ENCODE results near the gene BEST1. TPM values are rescaled to one million over a fixed set of nuclear protein-coding genes. Genes with fewer than 3 reads are reported as not detected.

BEST1 gene
- total RNA-seq, 4 donors from 2014 or later: 0.67 to 3.3 (median 1.9) TPM

DNA sequence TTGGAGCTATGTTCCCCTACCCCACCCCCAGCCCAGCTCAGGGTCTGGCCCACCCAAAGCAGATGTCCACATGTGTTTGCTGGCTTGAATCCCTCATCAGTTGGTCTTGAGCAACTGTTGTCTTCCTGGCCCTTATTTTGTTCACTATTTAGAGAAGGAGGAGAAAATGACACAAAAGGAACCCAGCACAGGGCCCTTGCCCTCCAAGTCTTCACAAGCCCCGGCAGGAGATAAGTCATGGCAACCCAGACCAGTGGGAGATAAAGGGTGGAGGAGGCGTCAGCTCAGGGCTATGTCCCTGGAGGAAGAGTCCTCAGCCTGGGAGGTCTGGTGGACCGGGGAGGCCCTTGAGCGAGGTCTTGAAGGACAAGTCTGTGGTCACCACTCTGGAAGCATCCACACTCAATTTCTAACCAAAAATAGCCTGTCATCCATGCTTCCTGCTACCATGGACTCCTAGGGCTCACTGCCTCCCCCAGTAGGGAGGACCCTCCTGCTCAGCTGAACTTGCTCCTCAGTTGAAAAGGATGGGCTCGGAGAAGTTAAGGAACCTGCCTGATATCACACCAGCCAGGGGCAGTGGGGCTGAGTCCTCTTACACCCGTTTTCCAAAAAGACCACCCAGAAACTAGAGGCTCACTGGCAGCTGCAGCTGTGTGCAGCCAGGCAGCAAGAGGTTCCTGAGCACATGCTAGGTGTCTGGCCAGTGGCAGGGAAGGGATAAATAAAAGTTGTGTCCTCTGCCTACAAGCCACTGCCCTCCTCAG, 31.0 kb upstream of the BEST1 start:
- Histone ChIP-seq H3K4me1 (peaks cover 3 to 57% of the 10 kb centered on the region in 2 donors), H3K27ac (peak overlapping the region in 2 of 3 donors; percentile 38 to 54), H3K36me3 (no peaks in the 10 kb centered on the region), H3K9me3 (no peaks in the 10 kb centered on the region), H3K4me3 (replicated peaks in 1 of 3) (no peak overlapping the region), H3K27me3 (no peaks in the 10 kb centered on the region)
- 72% methylated on average over 5 to 6 of the region's 6 CpGs for WGBS, 2 donors
- DNase-seq: no peak
- TF ChIP-seq CTCF (IDR thresholded peaks at IDR 0.05): no peak
- no peak for TF ChIP-seq POLR2A (IDR thresholded peaks at IDR 0.05)
- intact Hi-C loops (cut with DNase I): no loop called here

DNA sequence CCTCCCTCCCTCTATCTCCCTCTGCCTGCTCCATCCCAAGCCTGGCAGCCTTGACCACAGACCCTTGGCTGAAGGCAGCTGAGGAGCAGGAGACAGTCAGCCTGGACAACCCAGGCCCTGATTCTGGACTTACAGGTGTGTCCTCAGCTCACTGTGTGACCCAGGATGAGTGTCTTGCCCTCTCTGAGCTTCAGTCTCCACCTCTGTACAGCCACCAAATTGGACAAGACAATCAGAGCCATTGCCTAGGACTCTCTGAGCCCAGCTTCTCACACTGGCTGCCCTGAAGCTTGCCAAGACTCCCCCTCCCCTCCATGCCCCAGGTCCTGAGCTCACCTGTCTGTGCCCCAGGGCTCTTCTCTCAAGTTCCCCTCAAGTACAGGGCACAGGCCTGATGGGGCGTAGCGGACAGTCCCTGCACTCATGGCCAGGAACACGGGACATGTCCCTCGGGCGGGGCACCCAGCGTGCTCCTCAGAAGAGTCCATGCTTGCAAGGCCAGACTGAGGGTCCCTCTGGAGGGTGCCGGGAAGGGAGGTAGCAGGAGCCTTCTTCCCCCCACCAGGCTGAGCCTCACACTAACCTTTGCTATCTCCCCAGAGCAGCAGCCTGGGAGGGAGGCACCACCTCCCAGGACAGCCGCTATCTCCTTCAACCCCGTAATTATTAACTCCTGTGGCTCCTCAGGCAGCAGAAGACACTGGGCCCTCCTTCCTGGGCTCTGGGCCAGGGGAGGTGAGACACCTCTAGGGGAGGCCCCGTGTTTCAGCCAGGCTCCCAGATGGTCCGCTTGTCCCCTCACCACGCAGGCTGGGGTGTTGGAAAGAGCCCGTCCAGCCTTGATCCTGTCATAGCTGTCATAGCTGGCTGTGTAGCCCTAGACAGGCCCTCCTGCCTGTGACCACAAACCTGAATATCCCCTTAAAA, 30.2 kb upstream of the BEST1 start:
- Histone ChIP-seq H3K4me3 (replicated peaks in 1 of 3) (no peak overlapping the region), H3K9me3 (no peaks in the 10 kb centered on the region), H3K4me1 (peaks cover 3 to 59% of the 10 kb centered on the region in 2 donors), H3K27ac (peak overlapping the region in 2 of 3 donors; percentile 38 to 54), H3K27me3 (no peaks in the 10 kb centered on the region), H3K36me3 (no peaks in the 10 kb centered on the region)
- intact Hi-C loops (cut with DNase I): no loop called here
- TF ChIP-seq POLR2A (IDR thresholded peaks at IDR 0.05): no peak
- TF ChIP-seq CTCF (IDR thresholded peaks at IDR 0.05): no peak
- WGBS, 2 donors: 35 to 67% methylated on average over 6 to 9 of the region's 13 CpGs
- DNase-seq: peak; percentile 33 to 54

DNA sequence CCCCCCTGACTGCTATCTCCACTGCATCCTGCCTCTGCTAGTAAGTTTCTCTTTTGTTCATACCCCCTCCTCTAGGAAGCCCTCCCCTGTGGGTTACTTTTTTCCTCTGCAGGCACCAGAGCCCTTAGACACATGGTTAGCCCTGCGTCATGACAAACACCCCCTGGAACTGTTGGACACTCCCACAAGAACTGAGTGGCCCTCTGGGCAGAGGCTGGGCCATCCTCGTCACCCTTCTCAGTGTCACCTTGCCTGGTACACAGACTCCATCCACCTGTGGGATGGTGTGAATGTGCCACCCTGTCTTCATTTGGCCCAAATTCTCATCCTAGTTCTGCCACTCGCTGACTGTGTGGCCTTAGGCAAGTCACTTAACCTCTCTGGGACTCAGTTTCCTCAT, 28.7 kb upstream of the BEST1 start:
- TF ChIP-seq CTCF (IDR thresholded peaks at IDR 0.05) (no peak), POLR2A (IDR thresholded peaks at IDR 0.05) (no peak)
- intact Hi-C loops (cut with DNase I): no loop called here
- WGBS, 2 donors: 86 to 90% methylated on average over 3 of the region's 3 CpGs
- Histone ChIP-seq H3K27ac (peak overlapping the region in 1 of 3 donors; percentile 84), H3K36me3 (no peaks in the 10 kb centered on the region), H3K4me3 (replicated peaks in 1 of 3) (no peak overlapping the region), H3K27me3 (no peaks in the 10 kb centered on the region), H3K4me1 (peaks cover 3 to 58% of the 10 kb centered on the region in 2 donors), H3K9me3 (no peaks in the 10 kb centered on the region)
- DNase-seq: no peak

DNA sequence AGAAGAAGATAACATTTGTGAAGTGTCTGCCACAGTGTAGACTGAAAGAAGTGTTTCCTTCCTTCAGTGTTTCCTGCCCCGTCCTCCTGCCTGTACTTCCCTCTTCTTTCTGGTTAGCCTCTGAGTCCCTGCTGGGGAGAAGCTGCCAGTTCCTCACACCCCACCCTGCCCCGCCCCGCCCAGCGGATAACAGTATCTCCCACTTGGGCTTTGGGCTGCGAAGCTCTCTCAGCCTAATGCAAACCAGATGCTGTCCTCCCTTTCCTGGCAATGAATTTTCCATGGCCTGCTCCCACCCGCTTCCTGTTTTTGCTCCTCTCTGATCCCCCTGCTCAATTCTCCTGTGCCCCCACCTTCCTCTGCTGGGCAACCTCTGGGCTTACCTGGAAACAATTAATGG, 27.6 kb upstream of the BEST1 start:
- intact Hi-C loops (cut with DNase I): no loop called here
- no peaks in the 10 kb centered on the region for H3K27me3 ChIP-seq
- peaks cover 3 to 51% of the 10 kb centered on the region in 2 donors for H3K4me1 ChIP-seq
- H3K9me3 ChIP-seq: no peaks in the 10 kb centered on the region
- H3K36me3 ChIP-seq: no peaks in the 10 kb centered on the region
- TF ChIP-seq POLR2A (IDR thresholded peaks at IDR 0.05) (no peak), CTCF (IDR thresholded peaks at IDR 0.05) (no peak)
- H3K27ac ChIP-seq: peak overlapping the region; percentile 59 to 84 (median 71)
- peak in 1 of 2 donors; percentile 33 for DNase-seq
- H3K4me3 ChIP-seq (replicated peaks in 1 of 3): no peak overlapping the region
- WGBS, 2 donors: 65 to 68% methylated on average over 6 of the region's 6 CpGs
